Endothelial cell of umbilical vein (primary cell): ENCODE measurements around the gene PTPN9.

Experiments used
- EZH2 ChIP-seq: IDR thresholded peaks from 2 replicates; pipeline ENCODE4 v1.6.1; 2012; ENCODE audit warnings: borderline replicate concordance, low read depth, mild to moderate bottlenecking, moderate library complexity, low read length, inconsistent platforms; ENCODE audit not compliant: severe bottlenecking
- FOS ChIP-seq: IDR thresholded peaks from 2 replicates; pipeline ENCODE4 v1.6.1; 2011; ENCODE audit warnings: mild to moderate bottlenecking, low read length, moderate library complexity, borderline replicate concordance; ENCODE audit not compliant: insufficient read depth
- JUN ChIP-seq: IDR thresholded peaks from 2 replicates; pipeline ENCODE4 v1.6.1; 2011; ENCODE audit warnings: borderline replicate concordance, low read depth; ENCODE audit not compliant: insufficient read length, insufficient read depth
- POLR2A ChIP-seq: IDR thresholded peaks from 2 replicates; pipeline ENCODE4 v1.6.1; 2012; ENCODE audit warnings: low read depth, mild to moderate bottlenecking, control low read depth, low read length
- POLR2AphosphoS5 ChIP-seq: IDR thresholded peaks from 2 replicates; pipeline ENCODE4 v1.6.1; 2012; ENCODE audit warnings: low read depth, mild to moderate bottlenecking, control low read depth, low read length, moderate library complexity; ENCODE audit not compliant: insufficient read depth
- TF ChIP-seq, protein P1 (sequence below), 2 donors: IDR thresholded peaks; 1 replicate in 1 of 2; 2 replicates in 1 of 2; pipeline ENCODE4 v1.5.1; 2011; ENCODE audit warnings: low read length in 2 of 2, mild to moderate bottlenecking in 2 of 2, moderate library complexity in 2 of 2, control low read depth in 1 of 2, inconsistent platforms in 1 of 2, low read depth in 1 of 2; ENCODE audit not compliant: insufficient read depth in 1 of 2; ENCODE audit errors: extremely low read depth in 1 of 2
- TF ChIP-seq, protein P2 (sequence below): IDR thresholded peaks from 2 replicates; pipeline ENCODE4 v1.6.1; 2011; ENCODE audit not compliant: insufficient read depth, insufficient read length

DNA sequence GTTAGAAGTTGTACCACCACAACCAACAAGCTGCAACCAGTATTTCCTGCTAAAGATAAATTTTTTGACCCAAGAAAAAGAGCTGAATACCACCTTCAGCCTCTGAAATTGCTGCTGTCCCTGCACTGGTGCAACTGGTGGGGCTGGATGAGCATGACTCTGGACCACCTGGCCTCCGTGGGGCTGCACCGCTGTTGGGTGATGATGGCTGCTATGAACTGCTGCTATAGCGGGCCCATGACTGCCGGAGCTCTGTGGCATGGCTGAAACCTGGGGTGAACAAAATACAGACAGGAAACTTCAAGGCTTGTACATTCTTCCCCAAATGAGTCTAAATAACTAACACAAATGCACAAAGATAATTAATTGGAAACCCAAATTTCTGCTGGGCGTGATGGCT lies 156.6 kb downstream of the PTPN9 start:
- no peak for TF ChIP-seq POLR2A
- TF ChIP-seq, protein P1, sequence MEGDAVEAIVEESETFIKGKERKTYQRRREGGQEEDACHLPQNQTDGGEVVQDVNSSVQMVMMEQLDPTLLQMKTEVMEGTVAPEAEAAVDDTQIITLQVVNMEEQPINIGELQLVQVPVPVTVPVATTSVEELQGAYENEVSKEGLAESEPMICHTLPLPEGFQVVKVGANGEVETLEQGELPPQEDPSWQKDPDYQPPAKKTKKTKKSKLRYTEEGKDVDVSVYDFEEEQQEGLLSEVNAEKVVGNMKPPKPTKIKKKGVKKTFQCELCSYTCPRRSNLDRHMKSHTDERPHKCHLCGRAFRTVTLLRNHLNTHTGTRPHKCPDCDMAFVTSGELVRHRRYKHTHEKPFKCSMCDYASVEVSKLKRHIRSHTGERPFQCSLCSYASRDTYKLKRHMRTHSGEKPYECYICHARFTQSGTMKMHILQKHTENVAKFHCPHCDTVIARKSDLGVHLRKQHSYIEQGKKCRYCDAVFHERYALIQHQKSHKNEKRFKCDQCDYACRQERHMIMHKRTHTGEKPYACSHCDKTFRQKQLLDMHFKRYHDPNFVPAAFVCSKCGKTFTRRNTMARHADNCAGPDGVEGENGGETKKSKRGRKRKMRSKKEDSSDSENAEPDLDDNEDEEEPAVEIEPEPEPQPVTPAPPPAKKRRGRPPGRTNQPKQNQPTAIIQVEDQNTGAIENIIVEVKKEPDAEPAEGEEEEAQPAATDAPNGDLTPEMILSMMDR (IDR thresholded peaks at IDR 0.05; ENCODE audit: extremely low read depth in 1 of 2, insufficient read depth in 1 of 2, low read depth in 1 of 2, low read length in 2 of 2): no peak
- no peak for TF ChIP-seq EZH2
- TF ChIP-seq JUN: no peak
- TF ChIP-seq POLR2AphosphoS5: no peak
- TF ChIP-seq, protein P2, sequence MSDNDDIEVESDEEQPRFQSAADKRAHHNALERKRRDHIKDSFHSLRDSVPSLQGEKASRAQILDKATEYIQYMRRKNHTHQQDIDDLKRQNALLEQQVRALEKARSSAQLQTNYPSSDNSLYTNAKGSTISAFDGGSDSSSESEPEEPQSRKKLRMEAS: no peak
- TF ChIP-seq FOS: no peak
